ENCODE data around the gene VCPKMT. TPM values are rescaled to one million over a fixed set of nuclear protein-coding genes. Genes with fewer than 3 reads are reported as not detected.

The VCPKMT gene
- total RNA-seq (10 to 100 TPM in 1 of 2 donors, 1 to 10 TPM in 1; 8.5 to 10.2 TPM), polyA plus RNA-seq (ENCODE audit: insufficient read depth, low read depth, low replicate concordance) (14.5 TPM)
- long read RNA-seq, donor 1, partial matches to known transcripts, result 0 of 6 reads
- long read RNA-seq, donor 1, other reads (novel, unspliced or antisense), result 0 of 6 reads
- long read RNA-seq, donor 2, partial matches to known transcripts, result 0 of 2 reads
- long read RNA-seq, donor 2, other reads (novel, unspliced or antisense), result 0 of 2 reads

GRCh38 chr14:50116181-50116956 lies at the start of gene VCPKMT:
Gene VCPKMT, minus strand, starts transcription at chr14:50116572. Its CDS starts 20 bp downstream, at chr14:50116552.
- Histone ChIP-seq H3K9me3 (no peaks in the 10 kb centered on the region), H3K27me3 (no peaks in the 10 kb centered on the region), H3K27ac (peak within 1 kb of the TSS; percentile 82 to 90), H3K4me1 (peaks cover 5% of the 10 kb centered on the region), H3K36me3 (ENCODE audit: low read depth, missing control alignments) (no peaks in the 10 kb centered on the region), H3K4me3 (peak within 1 kb of the TSS; percentile 64 to 79)
- peak; percentile 71 for TF ChIP-seq POLR2A (IDR thresholded peaks at IDR 0.05)
- TF ChIP-seq, protein P1, sequence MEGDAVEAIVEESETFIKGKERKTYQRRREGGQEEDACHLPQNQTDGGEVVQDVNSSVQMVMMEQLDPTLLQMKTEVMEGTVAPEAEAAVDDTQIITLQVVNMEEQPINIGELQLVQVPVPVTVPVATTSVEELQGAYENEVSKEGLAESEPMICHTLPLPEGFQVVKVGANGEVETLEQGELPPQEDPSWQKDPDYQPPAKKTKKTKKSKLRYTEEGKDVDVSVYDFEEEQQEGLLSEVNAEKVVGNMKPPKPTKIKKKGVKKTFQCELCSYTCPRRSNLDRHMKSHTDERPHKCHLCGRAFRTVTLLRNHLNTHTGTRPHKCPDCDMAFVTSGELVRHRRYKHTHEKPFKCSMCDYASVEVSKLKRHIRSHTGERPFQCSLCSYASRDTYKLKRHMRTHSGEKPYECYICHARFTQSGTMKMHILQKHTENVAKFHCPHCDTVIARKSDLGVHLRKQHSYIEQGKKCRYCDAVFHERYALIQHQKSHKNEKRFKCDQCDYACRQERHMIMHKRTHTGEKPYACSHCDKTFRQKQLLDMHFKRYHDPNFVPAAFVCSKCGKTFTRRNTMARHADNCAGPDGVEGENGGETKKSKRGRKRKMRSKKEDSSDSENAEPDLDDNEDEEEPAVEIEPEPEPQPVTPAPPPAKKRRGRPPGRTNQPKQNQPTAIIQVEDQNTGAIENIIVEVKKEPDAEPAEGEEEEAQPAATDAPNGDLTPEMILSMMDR (IDR thresholded peaks at IDR 0.05), result peak in 1 of 3 experiments; percentile 8
- DNase-seq, result peak; percentile 96
- 0% methylated on average over 38 to 57 of the region's 63 CpGs for WGBS, 2 donors
- intact Hi-C loops (cut with DNase I; ENCODE audit: low total_unique reads), result no loop called here

GRCh38 chr14:50156111-50156510 lies 39.7 kb upstream of the VCPKMT start:
- intact Hi-C loops (cut with DNase I; ENCODE audit: low total_unique reads), result no loop called here
- H3K4me3 ChIP-seq, result no peak overlapping the region
- no peaks in the 10 kb centered on the region for H3K36me3 ChIP-seq (ENCODE audit: low read depth, missing control alignments)
- WGBS, 2 donors, result 91 to 94% methylated on average over 4 of the region's 4 CpGs
- H3K4me1 ChIP-seq, result no peaks in the 10 kb centered on the region
- no peak overlapping the region for H3K27ac ChIP-seq
- no peaks in the 10 kb centered on the region for H3K9me3 ChIP-seq
- no peak for DNase-seq
- no peaks in the 10 kb centered on the region for H3K27me3 ChIP-seq
- no peak for TF ChIP-seq POLR2A (IDR thresholded peaks at IDR 0.05)

- TF ChIP-seq, protein P1 (IDR thresholded peaks at IDR 0.05), result no peak
- TF ChIP-seq POLR2A (IDR thresholded peaks at IDR 0.05), result no peak
- Histone ChIP-seq H3K36me3 (ENCODE audit: low read depth, missing control alignments) (no peaks in the 10 kb centered on the region), H3K27me3 (no peaks in the 10 kb centered on the region), H3K9me3 (no peaks in the 10 kb centered on the region), H3K4me3 (no peak overlapping the region), H3K4me1 (no peaks in the 10 kb centered on the region), H3K27ac (no peak overlapping the region)
- intact Hi-C loops (cut with DNase I; ENCODE audit: low total_unique reads), result no loop called here
- DNase-seq, result no peak
- WGBS, 2 donors, result 91 to 94% methylated on average over 4 of the region's 4 CpGs
Observed at GRCh38 chr14:50148799-50149198, 32.4 kb upstream of the VCPKMT start.

GRCh38 chr14:50139192-50139591 lies 22.8 kb upstream of the VCPKMT start:
- Histone ChIP-seq H3K27me3 (no peaks in the 10 kb centered on the region), H3K4me1 (no peaks in the 10 kb centered on the region), H3K4me3 (no peak overlapping the region), H3K36me3 (ENCODE audit: low read depth, missing control alignments) (no peaks in the 10 kb centered on the region), H3K9me3 (no peaks in the 10 kb centered on the region), H3K27ac (no peak overlapping the region)
- no peak for DNase-seq
- TF ChIP-seq, protein P1 (IDR thresholded peaks at IDR 0.05), result no peak
- TF ChIP-seq POLR2A (IDR thresholded peaks at IDR 0.05), result no peak
- 95 to 97% methylated on average over 3 of the region's 3 CpGs for WGBS, 2 donors
- intact Hi-C loops (cut with DNase I; ENCODE audit: low total_unique reads), result no loop called here

- no peak for DNase-seq
- no peaks in the 10 kb centered on the region for H3K36me3 ChIP-seq (ENCODE audit: low read depth, missing control alignments)
- intact Hi-C loops (cut with DNase I; ENCODE audit: low total_unique reads), result no loop called here
Observed at GRCh38 chr14:50127802-50128201, 11.4 kb upstream of the VCPKMT start.

More at GRCh38 chr14:50127802-50128201, 11.4 kb upstream of the VCPKMT start:
- no peaks in the 10 kb centered on the region for H3K9me3 ChIP-seq
- no peak overlapping the region for H3K4me3 ChIP-seq
- no peak overlapping the region for H3K27ac ChIP-seq
- 89 to 93% methylated on average over 2 of the region's 2 CpGs for whole genome bisulfite sequencing, 2 donors
- H3K27me3 ChIP-seq, result no peaks in the 10 kb centered on the region
- TF ChIP-seq, protein P1 (IDR thresholded peaks at IDR 0.05), result no peak
- no peak for TF ChIP-seq POLR2A (IDR thresholded peaks at IDR 0.05)
- H3K4me1 ChIP-seq, result no peaks in the 10 kb centered on the region
